ENCODE results near the gene KLHL36. TPM values are rescaled to one million over a fixed set of nuclear protein-coding genes. Genes with fewer than 3 reads are reported as not detected.
"Not testable (repeated sequence)": the region's sequence is repeated elsewhere in the genome, so short reads cannot be mapped to it uniquely, and the experiment has no call there.

The KLHL36 gene
- total and polyA plus RNA-seq, 3 donors from 2014 or later: 75.1 to 129 (median 113) TPM

DNA sequence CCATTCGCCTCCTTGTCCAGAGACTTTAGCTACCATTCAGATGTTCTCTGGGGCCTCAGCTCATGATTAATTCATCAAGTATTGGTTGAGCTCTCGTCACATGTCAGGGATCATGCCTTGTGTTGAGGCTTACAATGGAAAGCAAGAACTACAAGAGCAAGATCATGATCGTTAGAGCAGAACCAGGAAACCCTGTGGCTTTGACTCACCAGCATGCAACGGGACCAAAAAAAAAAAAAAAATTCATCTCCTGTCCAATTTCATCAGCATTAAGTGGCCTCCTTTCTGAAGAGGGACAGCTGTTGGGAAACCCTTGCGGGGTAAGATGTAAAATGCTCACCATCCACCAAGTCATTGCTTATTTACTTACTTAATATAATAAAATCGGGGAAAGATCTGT, 39.4 kb downstream of the KLHL36 start:
- no peak overlapping the region for H3K4me3 ChIP-seq
- H3K27me3 ChIP-seq: no peaks in the 10 kb centered on the region
- no peaks in the 10 kb centered on the region for H3K4me1 ChIP-seq
- H3K27ac ChIP-seq: no peak overlapping the region
- no peaks in the 10 kb centered on the region for H3K36me3 ChIP-seq (ENCODE audit: low read depth, missing control alignments)
- intact Hi-C loops (cut with DNase I; ENCODE audit: low total_unique reads): no loop called here
- no peak for TF ChIP-seq POLR2A (IDR thresholded peaks at IDR 0.05)
- TF ChIP-seq, protein P1, sequence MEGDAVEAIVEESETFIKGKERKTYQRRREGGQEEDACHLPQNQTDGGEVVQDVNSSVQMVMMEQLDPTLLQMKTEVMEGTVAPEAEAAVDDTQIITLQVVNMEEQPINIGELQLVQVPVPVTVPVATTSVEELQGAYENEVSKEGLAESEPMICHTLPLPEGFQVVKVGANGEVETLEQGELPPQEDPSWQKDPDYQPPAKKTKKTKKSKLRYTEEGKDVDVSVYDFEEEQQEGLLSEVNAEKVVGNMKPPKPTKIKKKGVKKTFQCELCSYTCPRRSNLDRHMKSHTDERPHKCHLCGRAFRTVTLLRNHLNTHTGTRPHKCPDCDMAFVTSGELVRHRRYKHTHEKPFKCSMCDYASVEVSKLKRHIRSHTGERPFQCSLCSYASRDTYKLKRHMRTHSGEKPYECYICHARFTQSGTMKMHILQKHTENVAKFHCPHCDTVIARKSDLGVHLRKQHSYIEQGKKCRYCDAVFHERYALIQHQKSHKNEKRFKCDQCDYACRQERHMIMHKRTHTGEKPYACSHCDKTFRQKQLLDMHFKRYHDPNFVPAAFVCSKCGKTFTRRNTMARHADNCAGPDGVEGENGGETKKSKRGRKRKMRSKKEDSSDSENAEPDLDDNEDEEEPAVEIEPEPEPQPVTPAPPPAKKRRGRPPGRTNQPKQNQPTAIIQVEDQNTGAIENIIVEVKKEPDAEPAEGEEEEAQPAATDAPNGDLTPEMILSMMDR (IDR thresholded peaks at IDR 0.05): no peak
- no peak for DNase-seq
- WGBS, 2 donors: 88 to 91% methylated on average over 6 of the region's 6 CpGs
- H3K9me3 ChIP-seq: no peaks in the 10 kb centered on the region

DNA sequence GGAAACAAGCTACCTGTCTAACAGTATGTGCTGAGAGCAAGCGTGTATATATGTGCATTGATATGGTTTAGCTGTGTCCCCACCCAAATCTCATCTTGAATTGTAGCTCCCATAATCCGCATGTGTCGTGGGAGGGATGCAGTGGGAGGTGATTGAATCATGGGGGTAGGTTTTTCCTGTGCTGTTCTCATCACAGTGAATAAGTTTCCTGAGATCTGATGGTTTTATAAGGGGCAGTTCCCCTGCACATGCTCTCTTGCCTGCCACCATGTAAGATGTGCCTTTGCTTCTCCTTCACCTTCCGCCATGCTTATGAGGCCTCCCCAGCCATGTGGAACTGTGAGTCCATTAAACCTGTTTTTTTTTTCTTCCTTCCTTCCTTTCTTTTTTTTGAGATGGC, 39.9 kb downstream of the KLHL36 start:
- H3K27ac ChIP-seq; H3K4me3 ChIP-seq; H3K4me1 ChIP-seq; H3K36me3 ChIP-seq (ENCODE audit: low read depth, missing control alignments); H3K27me3 ChIP-seq; intact Hi-C loops (cut with DNase I; ENCODE audit: low total_unique reads); DNase-seq; H3K9me3 ChIP-seq: not testable (repeated sequence)
- WGBS, 2 donors: 97% methylated on average over 4 of the region's 4 CpGs

DNA sequence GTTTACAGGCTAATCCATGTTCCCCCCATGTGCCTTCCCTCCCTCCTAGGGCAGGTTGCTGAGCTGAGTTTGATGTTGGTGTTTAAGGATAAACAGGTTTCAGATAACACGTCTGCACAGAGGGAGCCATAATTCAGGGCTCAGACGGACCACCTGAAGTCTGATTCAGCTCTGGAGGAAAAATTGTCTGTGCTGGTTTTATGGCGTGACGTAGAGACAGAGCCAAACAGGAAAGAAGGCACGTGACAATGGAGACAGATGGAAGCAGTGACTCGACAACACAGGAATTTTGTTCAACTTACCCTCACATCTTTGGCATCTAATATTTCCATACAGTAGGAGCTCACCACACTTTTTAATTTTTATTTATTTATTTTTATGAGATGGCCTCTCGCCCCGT, 40.8 kb downstream of the KLHL36 start:
- no peaks in the 10 kb centered on the region for H3K4me1 ChIP-seq
- no peaks in the 10 kb centered on the region for H3K36me3 ChIP-seq (ENCODE audit: low read depth, missing control alignments)
- 67 to 71% methylated on average over 7 to 8 of the region's 8 CpGs for WGBS, 2 donors
- no peak overlapping the region for H3K4me3 ChIP-seq
- no peak overlapping the region for H3K27ac ChIP-seq
- H3K27me3 ChIP-seq: no peaks in the 10 kb centered on the region
- no peaks in the 10 kb centered on the region for H3K9me3 ChIP-seq
- TF ChIP-seq POLR2A (IDR thresholded peaks at IDR 0.05): no peak
- TF ChIP-seq, protein P1 (IDR thresholded peaks at IDR 0.05): no peak
- no peak for DNase-seq
- intact Hi-C loops (cut with DNase I; ENCODE audit: low total_unique reads): no loop called here

DNA sequence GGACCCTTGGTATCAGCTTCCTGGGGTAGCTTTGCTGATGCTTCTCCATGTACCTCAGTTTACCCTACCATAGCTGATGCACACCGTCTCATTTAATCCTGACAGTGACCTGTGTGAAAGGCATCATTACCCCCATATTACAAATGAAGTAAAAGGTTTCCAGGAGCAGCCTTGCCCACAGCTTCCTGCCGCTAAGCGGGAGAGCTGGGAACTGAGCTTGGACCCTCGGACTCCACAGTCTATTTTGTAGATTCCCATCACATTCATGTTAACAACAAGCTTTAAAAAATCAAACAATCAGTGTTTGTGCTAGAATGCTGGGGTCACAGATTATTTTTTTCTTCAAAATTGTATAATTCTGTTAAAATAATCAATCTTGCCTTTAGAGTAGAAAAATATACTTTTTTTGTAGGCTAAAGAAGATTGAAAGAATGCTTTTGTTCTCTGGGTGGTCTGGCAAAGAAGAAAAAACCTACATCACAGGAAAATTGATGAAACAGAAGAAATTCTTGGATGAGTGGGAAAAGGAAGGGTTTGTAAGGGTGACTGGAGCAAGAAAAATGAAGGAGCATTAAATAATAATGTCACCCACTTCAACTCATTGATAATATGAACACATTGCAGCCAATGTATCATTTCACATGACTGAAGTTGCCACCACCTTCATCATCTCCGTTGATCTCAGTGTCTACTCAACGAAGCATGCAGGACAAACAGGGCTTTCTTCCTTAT, 41.9 kb downstream of the KLHL36 start:
- H3K9me3 ChIP-seq: no peaks in the 10 kb centered on the region
- no peaks in the 10 kb centered on the region for H3K4me1 ChIP-seq
- 88 to 90% methylated on average over 6 of the region's 6 CpGs for WGBS, 2 donors
- H3K36me3 ChIP-seq (ENCODE audit: low read depth, missing control alignments): no peaks in the 10 kb centered on the region
- no peak for DNase-seq
- no peak overlapping the region for H3K4me3 ChIP-seq
- no peak overlapping the region for H3K27ac ChIP-seq
- no peak for TF ChIP-seq POLR2A (IDR thresholded peaks at IDR 0.05)
- TF ChIP-seq, protein P1 (IDR thresholded peaks at IDR 0.05): no peak
- intact Hi-C loops (cut with DNase I; ENCODE audit: low total_unique reads): no loop called here
- no peaks in the 10 kb centered on the region for H3K27me3 ChIP-seq

DNA sequence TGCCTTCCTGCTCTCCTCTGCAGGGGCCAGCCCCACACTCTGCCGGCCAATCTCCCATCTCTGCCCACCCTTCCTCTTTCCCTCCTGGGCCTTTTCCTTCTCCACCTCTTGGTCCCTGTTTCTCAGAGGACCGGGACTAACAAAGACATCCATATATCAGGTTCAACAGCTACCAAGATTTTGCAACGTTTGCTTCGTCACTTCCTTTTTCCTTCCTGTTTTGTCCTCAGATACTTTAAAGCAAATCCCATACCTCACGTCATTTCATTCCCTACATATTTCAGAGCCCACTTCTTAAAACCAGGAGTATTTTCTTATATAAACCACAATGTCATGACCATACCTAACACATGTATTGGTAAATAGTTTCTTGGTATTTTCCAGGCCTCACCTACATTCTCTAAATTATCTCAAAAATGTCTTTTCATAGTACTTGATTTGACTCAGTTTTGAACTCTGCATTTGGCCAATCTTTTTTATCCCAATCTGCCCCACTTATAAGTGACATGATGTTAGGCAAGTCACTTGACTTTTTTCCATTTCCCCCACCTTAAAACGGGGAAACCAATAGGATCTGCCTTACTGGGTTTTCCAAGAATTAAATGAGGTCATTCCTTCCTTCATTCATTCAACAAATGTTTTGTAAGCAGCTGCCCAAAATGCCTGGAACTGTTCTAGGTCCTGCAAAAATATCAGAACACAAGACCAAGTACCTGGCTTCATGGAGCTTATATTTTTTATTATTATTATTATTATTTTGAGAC, 44.3 kb downstream of the KLHL36 start:
- Histone ChIP-seq H3K27me3 (no peaks in the 10 kb centered on the region), H3K4me3 (no peak overlapping the region), H3K9me3 (no peaks in the 10 kb centered on the region), H3K36me3 (ENCODE audit: low read depth, missing control alignments) (no peaks in the 10 kb centered on the region), H3K27ac (no peak overlapping the region), H3K4me1 (no peaks in the 10 kb centered on the region)
- 59 to 77% methylated on average over 6 of the region's 6 CpGs for WGBS, 2 donors
- no peak for DNase-seq
- no peak for TF ChIP-seq POLR2A (IDR thresholded peaks at IDR 0.05)
- TF ChIP-seq, protein P1 (IDR thresholded peaks at IDR 0.05): no peak
- intact Hi-C loops (cut with DNase I; ENCODE audit: low total_unique reads): no loop called here

DNA sequence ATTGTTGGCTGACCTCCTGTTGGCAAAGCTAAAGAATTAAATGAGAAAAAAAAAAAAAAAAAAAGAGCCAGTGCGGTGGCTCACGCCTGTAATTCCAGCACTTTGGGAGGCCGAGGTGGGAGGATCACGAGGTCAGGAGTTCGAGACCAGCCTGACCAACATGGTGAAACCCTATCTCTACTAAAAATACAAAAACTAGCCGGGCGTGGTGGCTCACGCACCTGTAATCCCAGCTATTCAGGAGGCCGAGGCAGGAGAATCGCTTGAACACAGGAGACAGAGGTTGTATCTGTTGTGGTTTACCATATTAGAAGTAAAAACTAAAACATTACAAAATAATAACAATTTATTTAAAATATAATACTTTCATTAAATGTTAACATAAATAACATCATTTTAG, 45.6 kb downstream of the KLHL36 start:
- H3K27ac ChIP-seq; H3K36me3 ChIP-seq (ENCODE audit: low read depth, missing control alignments); DNase-seq; H3K27me3 ChIP-seq; intact Hi-C loops (cut with DNase I; ENCODE audit: low total_unique reads); H3K4me1 ChIP-seq; H3K9me3 ChIP-seq; H3K4me3 ChIP-seq: not testable (repeated sequence)
- WGBS, 2 donors: 92 to 94% methylated on average over 10 of the region's 10 CpGs

All from testis (tissue), 3 donors.